KG1 (cell line): ENCODE results near the gene HCN2.

ENCODE experiments used
- DNase-seq: peaks from one replicate; lab custom pipeline; 2025; lab: John Stamatoyannopoulos, UW

Gene HCN2

GRCh38 chr19:640606-641189 is 51.0 kb downstream of the HCN2 start:
- DNase-seq: no peak

GRCh38 chr19:641702-642101 is 52.0 kb downstream of the HCN2 start:
- DNase-seq: no peak

GRCh38 chr19:642767-643727 is 53.4 kb downstream of the HCN2 start:
- DNase-seq: no peak

GRCh38 chr19:643736-644135 is 54.1 kb downstream of the HCN2 start:
- no peak for DNase-seq

GRCh38 chr19:644363-644762 is 54.7 kb downstream of the HCN2 start:
- DNase-seq: no peak

GRCh38 chr19:644789-645188 is 55.1 kb downstream of the HCN2 start:
- no peak for DNase-seq

GRCh38 chr19:645912-646778 is 56.5 kb downstream of the HCN2 start:
- no peak for DNase-seq

- no peak for DNase-seq
Observed at GRCh38 chr19:646779-647565, 57.3 kb downstream of the HCN2 start.

GRCh38 chr19:647566-648284 is 58.0 kb downstream of the HCN2 start:
- DNase-seq: no peak

GRCh38 chr19:648305-648704 is 58.6 kb downstream of the HCN2 start:
- DNase-seq: no peak

- DNase-seq: no peak
Observed at GRCh38 chr19:648904-649801, 59.5 kb downstream of the HCN2 start.

- DNase-seq: no peak
Observed at GRCh38 chr19:650121-650520, 60.4 kb downstream of the HCN2 start.

GRCh38 chr19:651114-651818 is 61.6 kb downstream of the HCN2 start:
- DNase-seq: no peak

GRCh38 chr19:651991-652390 is 62.3 kb downstream of the HCN2 start:
- DNase-seq: no peak

GRCh38 chr19:652467-653389 is 63.0 kb downstream of the HCN2 start:
- no peak for DNase-seq

GRCh38 chr19:653425-653824 is 63.7 kb downstream of the HCN2 start:
- no peak for DNase-seq

- no peak for DNase-seq
Observed at GRCh38 chr19:655691-656090, 66.0 kb downstream of the HCN2 start.
